Neural progenitor cell (in vitro differentiated cells): ENCODE results near the gene CAMK2A.

Source experiments
- EZH2phosphoT487 ChIP-seq: fragments of 200-600 bp; sonication (generic); IDR thresholded peaks from 2 replicates; pipeline ENCODE4 v1.6.1; 2017; ENCODE audit warnings: antibody characterized with exemption
- TF ChIP-seq, protein P1 (sequence below): fragments of 200-600 bp; sonication (generic); IDR thresholded peaks from 2 replicates; pipeline ENCODE4 v1.5.1; 2017; ENCODE audit warnings: antibody characterized with exemption, mild to moderate bottlenecking

DNA sequence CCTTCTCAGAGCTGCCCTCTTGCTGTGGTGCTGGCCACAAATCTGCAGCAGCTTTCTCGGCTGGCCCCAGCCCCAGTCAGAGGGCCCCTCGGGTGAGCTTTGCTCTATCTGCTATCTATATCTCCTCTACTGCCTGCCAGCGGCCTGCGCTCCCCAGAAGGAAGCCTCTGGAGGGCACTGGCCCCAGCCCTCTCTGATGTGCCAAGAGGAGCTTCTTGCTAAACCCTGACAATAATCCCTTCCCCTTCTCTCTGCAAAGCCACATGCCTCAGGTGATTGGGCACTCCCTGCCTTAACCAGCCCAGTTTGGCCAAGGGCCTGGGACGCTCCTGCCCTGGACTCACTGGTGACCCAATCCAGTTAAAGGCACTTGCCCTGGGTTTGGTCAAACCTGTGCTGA is 42.7 kb downstream of the CAMK2A start:
- TF ChIP-seq, protein P1, sequence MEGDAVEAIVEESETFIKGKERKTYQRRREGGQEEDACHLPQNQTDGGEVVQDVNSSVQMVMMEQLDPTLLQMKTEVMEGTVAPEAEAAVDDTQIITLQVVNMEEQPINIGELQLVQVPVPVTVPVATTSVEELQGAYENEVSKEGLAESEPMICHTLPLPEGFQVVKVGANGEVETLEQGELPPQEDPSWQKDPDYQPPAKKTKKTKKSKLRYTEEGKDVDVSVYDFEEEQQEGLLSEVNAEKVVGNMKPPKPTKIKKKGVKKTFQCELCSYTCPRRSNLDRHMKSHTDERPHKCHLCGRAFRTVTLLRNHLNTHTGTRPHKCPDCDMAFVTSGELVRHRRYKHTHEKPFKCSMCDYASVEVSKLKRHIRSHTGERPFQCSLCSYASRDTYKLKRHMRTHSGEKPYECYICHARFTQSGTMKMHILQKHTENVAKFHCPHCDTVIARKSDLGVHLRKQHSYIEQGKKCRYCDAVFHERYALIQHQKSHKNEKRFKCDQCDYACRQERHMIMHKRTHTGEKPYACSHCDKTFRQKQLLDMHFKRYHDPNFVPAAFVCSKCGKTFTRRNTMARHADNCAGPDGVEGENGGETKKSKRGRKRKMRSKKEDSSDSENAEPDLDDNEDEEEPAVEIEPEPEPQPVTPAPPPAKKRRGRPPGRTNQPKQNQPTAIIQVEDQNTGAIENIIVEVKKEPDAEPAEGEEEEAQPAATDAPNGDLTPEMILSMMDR = no peak
- no peak for TF ChIP-seq EZH2phosphoT487
